GM21786 (cell line): ENCODE measurements around the gene ZBTB20.

ENCODE experiments used
- ATAC-seq: cut with Tn5 transposase; IDR thresholded peaks from one replicate; pipeline ENCODE4 v1.9.1; 2021; ENCODE audit not compliant: unreplicated experiment

The ZBTB20 gene

GRCh38 chr3:114794894-114795630 is 352.0 kb downstream of the ZBTB20 start:
- ATAC-seq: no peak

DNA sequence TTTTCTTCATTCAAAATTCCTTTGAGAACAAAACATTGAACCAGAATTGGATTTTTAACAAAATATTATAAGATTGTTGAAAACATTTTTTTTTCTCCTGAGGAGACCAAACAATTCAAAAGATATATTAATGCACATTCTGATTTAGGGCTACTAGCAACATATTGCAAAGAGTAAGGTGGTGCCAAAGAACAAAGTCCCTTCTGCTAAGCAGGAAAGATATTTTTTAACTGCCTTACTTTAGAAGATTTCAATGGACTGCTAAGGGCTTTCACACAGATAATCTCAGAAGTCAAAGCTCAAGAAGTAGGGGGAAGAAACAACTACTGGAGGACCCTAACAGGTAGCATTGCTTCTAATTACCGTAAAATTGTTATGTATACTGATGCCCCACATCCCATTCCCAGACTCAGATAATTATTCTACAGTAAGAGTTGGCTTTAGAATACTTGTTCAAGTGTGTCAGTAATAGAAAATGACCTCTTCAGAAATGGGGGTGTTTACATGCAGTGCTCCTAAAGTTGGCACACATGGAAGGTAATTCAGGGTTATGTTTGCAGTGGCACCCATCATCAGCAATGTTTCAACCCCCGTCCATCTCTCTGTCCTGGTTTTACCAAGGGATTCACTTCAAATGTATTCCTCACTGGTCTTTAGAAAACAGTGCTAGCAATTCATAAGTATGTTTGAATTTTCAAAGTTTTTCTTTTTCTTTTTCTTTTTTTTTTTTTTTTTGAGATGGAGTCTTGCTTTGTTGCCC is 354.7 kb downstream of the ZBTB20 start:
- no peak for ATAC-seq

DNA sequence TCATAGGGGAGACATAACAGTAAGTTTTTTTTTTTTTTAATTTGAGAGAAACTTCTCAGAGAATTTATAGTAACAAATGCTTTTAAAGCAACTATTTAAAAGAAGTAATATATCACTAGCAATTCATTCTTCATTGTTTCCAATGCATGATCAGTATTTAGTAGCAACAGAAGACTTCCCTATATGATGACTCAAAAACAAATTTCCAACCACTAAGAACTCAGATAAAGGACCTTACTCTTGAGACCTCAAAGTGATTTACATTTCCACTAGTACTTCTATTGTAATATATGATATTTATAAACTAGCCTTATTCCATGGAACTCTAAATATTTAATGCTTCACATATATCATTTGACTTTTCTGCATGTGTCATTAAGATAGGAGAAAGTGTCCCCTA is 356.3 kb downstream of the ZBTB20 start:
- no peak for ATAC-seq

- no peak for ATAC-seq
Measured at GRCh38 chr3:114789803-114790202, 357.3 kb downstream of the ZBTB20 start.

DNA sequence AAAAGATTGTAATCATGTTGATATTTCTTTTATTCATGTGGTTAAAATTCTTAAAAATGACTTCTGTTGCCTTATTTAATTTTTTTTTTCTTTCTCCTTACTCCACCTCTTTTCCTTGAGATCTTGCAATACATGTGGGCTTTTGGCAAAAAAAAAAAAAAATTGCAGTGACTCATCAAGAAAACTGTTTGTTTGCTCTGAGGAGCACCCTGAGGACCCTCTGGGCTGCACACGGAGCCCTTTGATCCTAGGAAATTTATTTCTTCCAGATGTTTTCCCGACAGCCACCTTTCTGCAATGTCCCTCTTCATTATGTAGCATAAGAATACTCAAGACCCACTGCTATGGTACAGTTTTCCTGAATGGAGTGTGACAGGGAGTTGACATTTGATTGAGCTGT is 371.7 kb downstream of the ZBTB20 start:
- ATAC-seq: no peak

GRCh38 chr3:114770874-114771273 is 376.2 kb downstream of the ZBTB20 start:
- no peak for ATAC-seq

DNA sequence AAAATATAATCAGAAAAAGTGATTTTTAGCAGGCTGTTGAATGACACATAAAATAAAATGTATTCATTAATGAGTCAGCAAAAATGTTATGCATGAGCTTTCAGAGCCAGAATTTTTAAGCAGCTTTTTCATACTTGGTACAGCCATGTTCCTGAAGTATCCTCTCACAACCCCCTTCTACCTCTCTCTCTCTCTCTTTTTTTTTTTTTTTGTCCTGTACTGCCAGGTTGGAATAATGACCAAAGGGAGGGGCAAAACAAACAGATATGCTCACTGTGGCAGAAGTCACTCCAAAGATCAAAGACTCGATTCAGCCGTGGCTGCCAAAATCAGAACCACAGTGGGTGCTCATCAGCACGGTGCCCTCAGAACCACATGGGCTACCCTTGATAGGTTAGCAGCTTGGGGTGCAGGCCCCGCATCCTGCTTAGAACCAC is 383.0 kb downstream of the ZBTB20 start:
- no peak for ATAC-seq

DNA sequence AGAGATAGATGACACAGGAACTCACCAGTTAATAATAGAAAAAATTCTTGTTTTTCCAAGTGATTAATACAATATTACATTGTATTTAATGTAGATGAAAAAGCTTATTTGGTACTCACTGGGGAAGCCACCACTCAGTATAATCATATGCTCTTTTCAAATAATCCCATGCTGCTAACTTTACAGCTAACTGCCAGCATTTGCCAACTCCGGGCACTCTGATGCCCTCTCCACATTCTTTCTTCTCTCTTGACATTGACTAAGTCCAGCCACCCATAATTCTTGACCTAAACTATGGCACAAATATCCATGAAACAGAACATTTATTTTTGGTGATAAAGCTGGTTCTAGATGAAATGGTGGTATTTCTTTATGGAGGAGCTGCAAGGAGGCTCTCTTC is 384.9 kb downstream of the ZBTB20 start:
- ATAC-seq: no peak

GRCh38 chr3:114760679-114761078 is 386.4 kb downstream of the ZBTB20 start:
- no peak for ATAC-seq

GRCh38 chr3:114758831-114759699 is 388.0 kb downstream of the ZBTB20 start:
- no peak for ATAC-seq

DNA sequence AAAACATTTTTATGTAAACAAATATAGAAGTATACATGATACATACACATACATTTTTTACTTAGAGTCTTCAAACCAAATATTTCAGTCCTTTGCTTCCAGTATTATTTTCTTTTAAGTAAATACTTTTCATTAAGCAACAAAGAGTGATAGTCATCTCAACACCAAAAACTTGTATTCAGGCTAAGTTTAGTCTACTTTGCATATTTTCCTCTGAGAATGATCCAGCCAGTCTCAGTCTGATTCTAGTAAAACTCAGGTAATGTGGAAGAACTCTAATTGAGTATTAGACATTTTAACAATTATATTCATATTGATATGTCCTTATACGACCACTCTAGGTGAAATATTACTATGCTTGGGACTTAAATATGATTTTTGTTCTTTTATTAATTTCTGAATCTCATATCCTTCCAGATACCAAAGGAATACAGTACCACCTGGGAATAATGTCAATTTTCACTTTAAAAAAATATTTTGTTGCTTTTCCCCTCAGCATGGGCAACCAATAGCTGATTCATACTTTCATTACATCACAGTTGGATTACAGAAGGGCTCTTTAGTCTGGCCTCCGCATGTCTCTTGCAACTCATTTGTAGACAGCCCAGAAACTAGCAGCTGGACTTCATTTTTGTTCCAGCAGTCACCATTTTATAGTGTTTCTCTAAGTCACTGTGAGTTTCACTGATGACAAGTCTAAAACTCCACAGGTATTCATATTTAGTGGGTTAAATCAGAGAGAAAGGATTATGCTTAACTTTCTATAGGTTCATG is 390.4 kb downstream of the ZBTB20 start:
- peak; percentile 65 for ATAC-seq

- ATAC-seq: peak; percentile 76
Measured at GRCh38 chr3:114746502-114746901, 400.6 kb downstream of the ZBTB20 start.

- no peak for ATAC-seq
Measured at GRCh38 chr3:114745322-114746240, 401.5 kb downstream of the ZBTB20 start.

GRCh38 chr3:114743746-114744485 is 403.2 kb downstream of the ZBTB20 start:
- no peak for ATAC-seq

DNA sequence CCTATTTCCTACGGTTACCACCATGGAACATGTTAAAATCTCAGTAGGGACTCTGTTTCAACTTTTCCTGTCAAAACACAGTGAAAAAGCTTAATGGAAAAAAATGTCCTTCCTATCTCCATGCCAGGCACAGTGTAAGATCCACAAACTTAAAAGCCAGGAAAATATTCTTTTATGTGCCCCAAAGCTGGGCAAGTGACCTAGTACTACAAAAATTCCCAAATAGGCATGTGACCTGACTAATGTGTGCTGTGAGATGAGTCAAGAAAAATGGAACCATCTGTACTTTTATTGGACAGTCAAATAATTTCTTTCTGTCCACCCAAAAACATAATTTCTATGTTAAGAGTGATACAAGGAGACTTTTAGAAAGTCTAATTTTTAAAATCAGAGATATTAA is 406.0 kb downstream of the ZBTB20 start:
- ATAC-seq: no peak

- ATAC-seq: no peak
Measured at GRCh38 chr3:114739627-114740026, 407.5 kb downstream of the ZBTB20 start.

GRCh38 chr3:114732353-114732752 is 414.7 kb downstream of the ZBTB20 start:
- no peak for ATAC-seq

DNA sequence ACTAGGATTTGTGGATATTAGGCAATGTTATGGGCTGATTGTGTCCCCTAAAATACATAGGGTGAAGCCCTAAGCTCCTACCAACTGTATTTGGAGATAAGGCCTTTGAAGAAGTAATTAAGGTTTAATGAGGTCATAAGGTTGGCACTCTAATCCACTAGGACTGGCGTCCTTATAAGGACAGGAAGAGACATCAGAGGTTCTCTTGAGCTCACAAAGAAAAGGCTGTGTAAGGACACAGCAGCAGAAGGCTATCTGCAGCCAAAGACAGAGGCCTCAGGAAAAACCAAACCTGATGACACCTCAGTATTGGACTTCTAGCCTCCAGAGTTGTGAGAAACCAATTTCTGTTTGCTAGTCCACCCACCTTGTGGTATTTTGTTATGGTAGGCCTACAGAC is 416.7 kb downstream of the ZBTB20 start:
- no peak for ATAC-seq

DNA sequence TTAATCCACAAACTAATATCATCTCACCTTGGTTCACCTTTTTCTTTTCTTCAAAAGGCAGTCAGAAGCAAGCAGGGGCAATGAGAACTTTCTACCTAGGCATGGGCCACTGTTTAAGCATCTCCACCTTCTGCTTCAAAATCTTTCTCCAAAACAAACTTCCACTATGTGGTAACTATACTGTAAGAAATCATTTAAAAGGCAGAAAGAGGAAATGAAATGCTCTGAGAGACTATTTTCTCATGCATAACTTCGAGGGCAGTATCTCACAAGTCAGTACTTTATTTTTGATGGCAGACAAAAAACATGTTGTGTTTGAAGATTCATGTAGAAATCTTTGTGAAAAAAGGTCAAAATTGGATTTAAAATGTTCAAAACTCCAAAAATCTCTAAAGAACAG is 419.7 kb downstream of the ZBTB20 start:
- ATAC-seq: peak; percentile 56
